Liver (tissue), 3 donors: Measurements from ENCODE around the gene SLC7A6OS.

Experiments used
- RAD21 ChIP-seq, 2 donors: IDR thresholded peaks; 2 replicates each; pipeline ENCODE4 v1.6.1; 2016; ENCODE audit warnings: antibody characterized with exemption in 2 of 2, mild to moderate bottlenecking in 2 of 2
- TF ChIP-seq, protein P1 (sequence below): fragments of 150-350 bp; IDR thresholded peaks from 2 replicates; pipeline ENCODE4 v1.5.1; 2017; ENCODE audit warnings: improper control_type of control experiment, low read depth, low read length; ENCODE audit not compliant: missing input control
- TF ChIP-seq, protein P2 (sequence below): IDR thresholded peaks from 2 replicates; pipeline ENCODE4 v1.6.1; 2016; ENCODE audit warnings: antibody characterized with exemption, mild to moderate bottlenecking
- TF ChIP-seq, protein P3 (sequence below): IDR thresholded peaks from 2 replicates; pipeline ENCODE4 v1.6.1; 2016; ENCODE audit warnings: antibody characterized with exemption
- donor health status: healthy.
- donor health status: healthy.

DNA sequence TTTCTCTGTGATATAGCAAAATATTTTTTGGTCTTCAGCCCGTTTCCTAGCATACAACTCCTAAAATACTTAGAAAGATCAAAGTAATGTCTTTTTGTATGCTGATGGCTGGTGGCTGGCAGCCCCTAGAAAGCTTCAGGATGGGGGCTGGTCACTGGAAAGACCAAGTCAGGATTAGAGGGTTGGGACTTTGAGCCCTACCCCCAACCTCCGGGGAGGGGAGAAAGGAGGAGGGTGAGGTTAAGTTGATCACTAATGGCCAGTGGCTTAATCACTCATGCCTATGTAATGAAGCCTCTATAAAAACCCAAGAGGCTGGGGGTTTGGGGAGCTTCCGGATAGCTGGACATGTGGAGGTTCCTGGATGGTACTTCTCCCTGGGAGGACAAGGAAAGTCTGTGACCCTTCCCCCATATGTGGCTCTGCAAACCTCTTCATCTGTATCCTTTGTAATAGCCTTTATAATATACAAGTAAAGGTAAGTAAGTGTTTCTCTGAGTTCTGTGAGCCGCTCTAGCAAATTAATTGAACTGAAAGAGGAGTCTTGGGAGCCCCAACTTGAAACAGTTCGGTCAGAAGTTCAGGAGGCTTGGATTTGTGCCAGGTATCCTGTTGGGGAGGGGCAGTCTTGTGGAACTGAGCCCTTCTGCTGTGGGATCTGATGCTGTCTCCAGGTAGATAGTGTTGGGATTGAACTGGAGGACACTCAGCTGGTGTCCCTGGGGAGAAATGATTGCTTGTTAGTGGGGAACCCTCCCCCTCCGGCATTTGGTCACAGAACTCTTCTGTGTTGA is 42.9 kb downstream of the SLC7A6OS start:
- TF ChIP-seq, protein P1, sequence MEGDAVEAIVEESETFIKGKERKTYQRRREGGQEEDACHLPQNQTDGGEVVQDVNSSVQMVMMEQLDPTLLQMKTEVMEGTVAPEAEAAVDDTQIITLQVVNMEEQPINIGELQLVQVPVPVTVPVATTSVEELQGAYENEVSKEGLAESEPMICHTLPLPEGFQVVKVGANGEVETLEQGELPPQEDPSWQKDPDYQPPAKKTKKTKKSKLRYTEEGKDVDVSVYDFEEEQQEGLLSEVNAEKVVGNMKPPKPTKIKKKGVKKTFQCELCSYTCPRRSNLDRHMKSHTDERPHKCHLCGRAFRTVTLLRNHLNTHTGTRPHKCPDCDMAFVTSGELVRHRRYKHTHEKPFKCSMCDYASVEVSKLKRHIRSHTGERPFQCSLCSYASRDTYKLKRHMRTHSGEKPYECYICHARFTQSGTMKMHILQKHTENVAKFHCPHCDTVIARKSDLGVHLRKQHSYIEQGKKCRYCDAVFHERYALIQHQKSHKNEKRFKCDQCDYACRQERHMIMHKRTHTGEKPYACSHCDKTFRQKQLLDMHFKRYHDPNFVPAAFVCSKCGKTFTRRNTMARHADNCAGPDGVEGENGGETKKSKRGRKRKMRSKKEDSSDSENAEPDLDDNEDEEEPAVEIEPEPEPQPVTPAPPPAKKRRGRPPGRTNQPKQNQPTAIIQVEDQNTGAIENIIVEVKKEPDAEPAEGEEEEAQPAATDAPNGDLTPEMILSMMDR = no peak
- TF ChIP-seq, protein P2, sequence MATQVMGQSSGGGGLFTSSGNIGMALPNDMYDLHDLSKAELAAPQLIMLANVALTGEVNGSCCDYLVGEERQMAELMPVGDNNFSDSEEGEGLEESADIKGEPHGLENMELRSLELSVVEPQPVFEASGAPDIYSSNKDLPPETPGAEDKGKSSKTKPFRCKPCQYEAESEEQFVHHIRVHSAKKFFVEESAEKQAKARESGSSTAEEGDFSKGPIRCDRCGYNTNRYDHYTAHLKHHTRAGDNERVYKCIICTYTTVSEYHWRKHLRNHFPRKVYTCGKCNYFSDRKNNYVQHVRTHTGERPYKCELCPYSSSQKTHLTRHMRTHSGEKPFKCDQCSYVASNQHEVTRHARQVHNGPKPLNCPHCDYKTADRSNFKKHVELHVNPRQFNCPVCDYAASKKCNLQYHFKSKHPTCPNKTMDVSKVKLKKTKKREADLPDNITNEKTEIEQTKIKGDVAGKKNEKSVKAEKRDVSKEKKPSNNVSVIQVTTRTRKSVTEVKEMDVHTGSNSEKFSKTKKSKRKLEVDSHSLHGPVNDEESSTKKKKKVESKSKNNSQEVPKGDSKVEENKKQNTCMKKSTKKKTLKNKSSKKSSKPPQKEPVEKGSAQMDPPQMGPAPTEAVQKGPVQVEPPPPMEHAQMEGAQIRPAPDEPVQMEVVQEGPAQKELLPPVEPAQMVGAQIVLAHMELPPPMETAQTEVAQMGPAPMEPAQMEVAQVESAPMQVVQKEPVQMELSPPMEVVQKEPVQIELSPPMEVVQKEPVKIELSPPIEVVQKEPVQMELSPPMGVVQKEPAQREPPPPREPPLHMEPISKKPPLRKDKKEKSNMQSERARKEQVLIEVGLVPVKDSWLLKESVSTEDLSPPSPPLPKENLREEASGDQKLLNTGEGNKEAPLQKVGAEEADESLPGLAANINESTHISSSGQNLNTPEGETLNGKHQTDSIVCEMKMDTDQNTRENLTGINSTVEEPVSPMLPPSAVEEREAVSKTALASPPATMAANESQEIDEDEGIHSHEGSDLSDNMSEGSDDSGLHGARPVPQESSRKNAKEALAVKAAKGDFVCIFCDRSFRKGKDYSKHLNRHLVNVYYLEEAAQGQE = no peak
- TF ChIP-seq RAD21 (IDR thresholded peaks at IDR 0.05) = no peak
- TF ChIP-seq, protein P3, sequence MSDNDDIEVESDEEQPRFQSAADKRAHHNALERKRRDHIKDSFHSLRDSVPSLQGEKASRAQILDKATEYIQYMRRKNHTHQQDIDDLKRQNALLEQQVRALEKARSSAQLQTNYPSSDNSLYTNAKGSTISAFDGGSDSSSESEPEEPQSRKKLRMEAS = no peak
